GM10847 (cell line): ENCODE data around the gene HNRNPH3.

Experiments used
- POLR2A ChIP-seq: IDR thresholded peaks from 2 replicates; pipeline ENCODE4 v1.6.1; 2011; ENCODE audit not compliant: insufficient read length; ENCODE audit errors: extremely low read depth

The HNRNPH3 gene

DNA sequence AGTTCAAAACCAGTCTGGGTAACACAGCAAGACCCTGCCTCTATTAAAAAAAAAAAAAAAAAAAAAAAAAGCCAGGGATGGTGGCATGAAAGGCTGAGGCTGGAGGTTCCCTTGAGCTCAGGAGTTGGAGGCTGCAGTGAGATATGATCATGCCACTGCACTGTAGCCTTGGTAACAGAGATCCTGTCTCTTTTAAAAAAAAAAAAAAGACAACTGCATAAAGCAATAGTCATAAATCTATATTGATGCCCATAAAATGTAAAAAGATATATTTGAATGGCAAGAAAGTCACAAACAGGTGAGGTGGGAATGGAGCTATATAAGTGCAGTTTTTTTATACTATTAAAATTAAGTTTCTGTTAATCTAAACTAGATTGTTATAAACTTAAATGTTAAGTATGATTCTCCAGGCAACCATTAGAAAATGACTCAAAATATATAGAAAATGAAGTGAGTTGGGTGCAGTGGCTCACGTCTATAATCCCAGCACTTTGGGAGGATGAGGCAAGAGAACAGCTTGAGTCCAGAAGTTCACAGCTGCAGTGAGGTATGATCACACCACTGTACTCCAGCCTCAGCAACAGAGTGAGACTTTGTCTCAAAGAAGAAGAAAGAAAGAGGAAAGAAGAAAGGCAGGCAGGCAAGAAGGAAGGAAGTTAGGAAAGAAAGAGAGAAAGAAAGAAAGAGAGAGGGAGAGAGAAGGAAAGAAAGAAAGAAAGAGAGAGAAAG is 13.4 kb upstream of the HNRNPH3 start:
- TF ChIP-seq POLR2A: no peak

DNA sequence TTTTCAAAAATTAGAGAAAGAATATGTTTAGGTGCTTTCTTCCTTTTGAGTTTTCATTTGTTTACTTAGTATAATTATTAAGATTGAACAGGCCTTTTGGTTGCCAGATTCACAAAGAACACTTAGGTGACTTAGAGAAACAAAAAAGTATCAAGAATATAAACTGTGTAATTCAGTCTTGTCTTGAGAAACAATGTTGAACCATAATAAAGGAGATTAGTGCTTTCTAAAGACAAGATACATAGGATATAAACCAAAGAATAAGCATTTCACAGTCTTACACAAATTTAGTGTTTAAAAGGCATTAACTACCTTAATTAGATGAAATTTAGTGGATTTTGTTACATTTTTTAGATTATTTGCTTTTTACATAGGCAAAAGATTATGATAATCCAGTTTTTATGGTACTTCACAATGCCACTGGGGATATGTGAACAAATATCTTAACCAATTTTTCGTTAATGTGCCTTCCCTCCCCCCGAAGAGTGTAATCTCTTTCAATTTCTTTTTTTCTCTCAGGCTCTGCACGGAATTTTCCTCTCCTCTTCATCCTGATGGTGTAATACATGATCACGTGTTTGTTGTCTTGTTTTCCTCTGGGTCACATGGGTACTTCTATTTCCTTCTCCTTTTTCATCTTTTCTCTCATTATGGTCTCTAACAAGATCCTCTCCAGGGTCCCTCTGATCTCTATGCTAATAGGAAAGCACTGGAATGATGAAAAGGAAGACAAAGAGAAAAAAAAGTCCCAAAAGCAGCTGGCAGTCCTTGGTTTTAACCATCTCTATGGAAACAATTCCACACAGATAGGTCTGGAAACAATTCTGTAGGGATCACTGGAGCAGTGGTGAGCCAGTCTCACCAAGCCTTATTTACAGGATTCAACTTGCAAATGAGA is 3.7 kb upstream of the HNRNPH3 start:
- no peak for TF ChIP-seq POLR2A

DNA sequence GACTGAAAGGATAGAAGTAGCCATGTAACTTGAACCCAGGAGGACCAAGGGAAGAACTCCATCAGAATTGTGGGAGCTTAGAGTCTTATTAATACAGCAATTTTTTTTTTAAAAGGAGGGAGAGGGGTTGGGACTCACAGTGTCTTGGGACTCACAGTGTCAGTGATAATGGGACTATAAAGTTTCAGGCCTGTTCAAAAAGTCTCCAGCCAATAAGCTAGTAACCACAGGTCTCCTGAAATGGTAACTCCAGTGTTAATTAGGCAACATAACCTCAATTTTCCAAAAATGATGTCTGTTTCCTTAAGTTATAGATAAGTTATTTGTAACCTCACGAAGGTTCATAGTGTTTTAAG is 2.4 kb upstream of the HNRNPH3 start:
- TF ChIP-seq POLR2A: no peak

DNA sequence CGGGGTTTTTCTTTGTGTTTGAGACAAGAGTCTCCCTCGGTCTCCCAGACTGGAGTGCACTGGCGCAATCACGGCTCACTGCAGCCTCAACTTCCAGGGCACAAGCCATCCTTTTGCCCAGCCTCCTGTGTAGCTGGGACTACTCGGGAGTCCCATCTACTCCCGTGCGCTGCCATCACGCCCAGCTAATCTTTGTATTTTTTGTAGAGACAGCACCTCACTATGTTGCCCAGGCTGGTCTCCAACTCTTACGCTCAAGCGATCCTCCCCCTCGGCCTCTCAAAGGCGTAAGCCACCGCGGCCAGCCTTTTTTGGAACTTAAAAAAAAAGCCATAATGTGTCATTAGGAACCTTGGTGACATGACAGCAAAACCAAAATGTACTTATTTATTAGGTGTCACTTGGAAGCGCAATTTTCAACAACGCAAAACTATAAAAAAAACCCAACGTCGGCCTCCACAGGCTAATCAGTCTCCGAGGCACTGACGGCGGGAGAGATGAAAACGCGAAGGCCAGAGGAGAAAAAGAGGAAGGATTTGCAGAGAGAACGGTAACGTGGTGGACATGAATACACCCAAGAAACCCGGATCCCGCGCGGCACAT is 911 bp upstream of the HNRNPH3 start:
- no peak for TF ChIP-seq POLR2A

DNA sequence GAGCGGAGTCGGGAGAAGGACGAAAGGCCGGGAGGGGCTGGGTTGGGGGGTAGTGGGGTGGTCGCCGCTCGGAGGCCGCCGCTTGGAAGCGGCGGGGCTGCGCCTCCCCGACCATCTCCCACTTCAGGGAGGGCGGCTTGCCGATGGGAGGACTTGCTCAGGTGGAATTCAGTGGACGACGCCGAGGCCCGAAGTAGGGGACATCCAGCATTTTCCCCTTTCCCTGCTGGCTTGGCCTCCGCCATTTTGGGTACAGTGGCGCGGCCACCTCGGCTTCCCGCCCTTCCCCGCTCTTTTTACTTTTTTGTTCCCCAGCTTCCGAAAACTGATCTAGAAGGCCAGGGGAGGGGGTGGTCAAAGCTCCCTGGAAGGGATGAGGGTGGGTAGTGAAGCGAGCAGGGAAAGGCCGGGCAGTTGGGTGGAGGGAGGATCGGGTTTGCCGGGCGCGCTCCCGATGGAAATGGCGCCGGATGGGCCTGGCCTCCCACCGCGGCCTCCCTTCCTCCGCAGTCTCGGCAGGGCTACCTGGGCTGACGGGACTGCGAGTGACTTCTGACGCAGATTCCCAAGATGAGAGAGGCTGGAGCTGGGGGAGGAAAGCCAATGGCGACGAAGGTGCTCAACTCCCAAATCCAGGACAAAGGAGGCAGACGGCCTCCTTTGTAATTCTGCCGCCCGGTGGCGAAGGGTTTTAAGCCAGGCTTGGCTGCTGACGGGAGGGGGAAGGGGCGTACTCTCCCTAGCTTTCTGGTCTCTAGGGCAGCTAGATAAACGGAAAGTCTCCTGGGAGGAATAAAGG is 594 bp downstream of the HNRNPH3 start, which contains the start of gene PBLD:
PBLD (minus strand) TSS at position 670 of the 799 bp plus-strand sequence. CDS start 26,084 bp downstream, outside the sequence.
- TF ChIP-seq POLR2A: no peak

DNA sequence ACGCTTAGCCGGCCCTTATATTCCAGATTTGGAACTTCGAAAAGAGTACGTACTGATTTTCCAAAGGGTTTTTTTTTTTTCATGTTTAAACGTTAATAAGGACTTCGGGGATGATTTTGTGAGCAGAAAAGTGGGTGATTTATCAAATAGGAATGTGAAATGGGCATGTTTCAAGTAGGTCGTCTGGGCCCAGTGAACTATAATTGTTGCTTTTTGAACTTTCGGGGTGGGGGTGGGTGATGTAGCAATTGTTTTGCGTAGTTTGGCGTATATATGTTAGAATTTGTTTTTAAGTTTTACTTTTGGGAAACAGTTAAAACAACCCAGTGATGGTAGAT is 1.2 kb downstream of the HNRNPH3 start:
- TF ChIP-seq POLR2A: no peak

DNA sequence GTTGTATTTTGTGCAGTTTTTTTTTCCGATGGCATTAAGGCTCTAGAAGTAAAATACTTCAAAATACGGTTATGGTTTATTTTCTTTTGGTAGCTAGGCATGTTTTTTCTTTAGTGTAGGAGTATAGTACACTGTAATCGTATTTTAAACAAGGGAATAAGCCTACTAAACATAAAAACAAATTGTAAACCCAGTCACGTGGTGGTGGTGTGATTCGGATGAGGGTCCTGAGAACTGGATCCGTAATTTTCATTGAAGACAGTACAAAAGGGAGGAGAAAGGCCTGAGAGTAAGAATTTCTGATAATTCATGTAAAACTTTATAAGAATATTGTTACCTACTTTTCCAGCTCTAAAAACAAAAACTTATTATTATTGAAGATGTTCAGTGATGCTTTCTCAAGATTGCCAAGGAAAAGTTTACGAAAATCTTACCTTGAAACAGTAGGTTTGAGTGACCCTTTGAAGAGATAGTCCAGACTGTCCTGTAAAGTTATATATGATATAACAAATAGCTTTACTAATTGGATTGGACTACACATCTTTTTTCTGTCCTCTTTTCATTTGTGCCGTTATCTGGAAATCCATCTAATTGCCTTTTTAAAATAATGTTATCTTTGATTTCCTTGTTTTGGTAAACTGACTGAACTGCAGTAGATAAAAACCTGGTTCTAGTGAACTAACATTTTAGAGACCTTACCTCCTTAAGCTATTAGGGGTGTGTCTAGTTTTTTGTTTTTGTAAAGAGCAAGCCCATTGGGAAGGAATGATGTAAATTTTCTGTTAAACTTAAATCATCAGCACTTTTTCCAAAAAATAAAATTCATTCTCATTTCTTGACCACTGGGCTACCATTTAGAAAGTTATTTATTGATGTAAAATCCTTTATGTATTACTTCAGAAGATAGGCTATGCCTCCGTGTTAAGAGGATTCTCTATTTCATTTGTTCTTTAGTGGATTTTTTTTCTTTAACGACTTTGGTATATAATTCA is 1.9 kb downstream of the HNRNPH3 start:
- no peak for TF ChIP-seq POLR2A

DNA sequence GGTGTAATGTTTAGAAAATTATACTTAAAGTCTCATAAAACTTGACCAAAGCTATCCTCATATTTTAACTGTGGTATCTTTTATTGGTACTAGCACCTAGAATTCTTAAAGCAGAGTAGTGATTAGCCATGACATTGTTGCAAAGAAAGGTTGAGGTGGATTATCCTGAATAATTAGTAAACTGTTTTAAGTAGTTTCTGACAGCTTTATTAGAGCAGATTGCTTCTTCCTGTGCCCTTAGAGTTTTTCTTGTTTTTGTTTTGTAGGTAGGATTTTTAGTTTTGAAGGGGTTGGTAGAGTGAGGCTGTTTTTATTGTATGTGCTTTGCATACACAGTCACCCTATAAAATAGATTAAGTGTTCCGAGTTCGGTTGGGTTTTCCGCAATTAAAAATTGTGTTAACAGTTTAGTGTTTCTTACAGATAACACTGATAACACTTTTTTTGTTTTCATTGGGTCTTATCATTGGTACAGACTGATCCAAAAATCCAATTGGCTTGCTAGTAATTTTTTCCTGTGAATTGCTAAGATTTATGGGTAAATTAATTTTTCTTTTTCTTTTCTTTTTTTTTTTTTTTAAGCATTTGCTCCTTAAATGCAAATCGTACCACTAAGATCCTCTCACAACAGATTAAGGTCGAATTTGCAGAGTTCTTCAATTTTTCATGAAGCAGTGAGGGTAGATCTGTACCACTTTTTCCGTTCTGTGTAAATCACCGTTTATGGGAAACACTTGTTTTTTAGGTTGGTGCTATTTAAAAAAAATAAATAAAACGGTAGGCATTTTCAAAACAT is 3.0 kb downstream of the HNRNPH3 start:
- no peak for TF ChIP-seq POLR2A

DNA sequence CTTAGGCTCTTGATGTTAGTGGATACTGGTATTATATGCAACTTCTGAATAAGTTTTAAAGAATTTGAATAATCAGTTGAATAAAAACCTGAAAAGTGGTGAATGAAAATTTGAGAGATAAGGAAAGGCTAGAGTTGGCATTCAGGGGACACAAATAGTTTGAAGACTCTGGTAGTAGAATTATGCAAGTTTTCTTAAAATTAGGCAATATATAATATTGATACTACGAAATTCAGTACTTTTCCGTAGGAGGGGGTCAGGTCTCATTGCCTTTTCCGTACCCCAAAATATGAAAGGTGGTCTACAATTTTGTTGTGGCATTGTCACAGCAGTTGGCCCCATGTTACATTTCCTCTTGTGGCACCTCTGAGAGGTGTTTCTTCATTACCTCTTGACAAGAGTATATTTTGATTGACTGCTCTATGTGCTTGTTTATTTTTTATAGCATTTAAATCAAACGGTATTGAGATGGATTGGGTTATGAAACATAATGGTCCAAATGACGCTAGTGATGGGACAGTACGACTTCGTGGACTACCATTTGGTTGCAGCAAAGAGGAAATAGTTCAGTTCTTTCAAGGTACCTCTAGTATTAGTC is 5.0 kb downstream of the HNRNPH3 start:
- TF ChIP-seq POLR2A: no peak

DNA sequence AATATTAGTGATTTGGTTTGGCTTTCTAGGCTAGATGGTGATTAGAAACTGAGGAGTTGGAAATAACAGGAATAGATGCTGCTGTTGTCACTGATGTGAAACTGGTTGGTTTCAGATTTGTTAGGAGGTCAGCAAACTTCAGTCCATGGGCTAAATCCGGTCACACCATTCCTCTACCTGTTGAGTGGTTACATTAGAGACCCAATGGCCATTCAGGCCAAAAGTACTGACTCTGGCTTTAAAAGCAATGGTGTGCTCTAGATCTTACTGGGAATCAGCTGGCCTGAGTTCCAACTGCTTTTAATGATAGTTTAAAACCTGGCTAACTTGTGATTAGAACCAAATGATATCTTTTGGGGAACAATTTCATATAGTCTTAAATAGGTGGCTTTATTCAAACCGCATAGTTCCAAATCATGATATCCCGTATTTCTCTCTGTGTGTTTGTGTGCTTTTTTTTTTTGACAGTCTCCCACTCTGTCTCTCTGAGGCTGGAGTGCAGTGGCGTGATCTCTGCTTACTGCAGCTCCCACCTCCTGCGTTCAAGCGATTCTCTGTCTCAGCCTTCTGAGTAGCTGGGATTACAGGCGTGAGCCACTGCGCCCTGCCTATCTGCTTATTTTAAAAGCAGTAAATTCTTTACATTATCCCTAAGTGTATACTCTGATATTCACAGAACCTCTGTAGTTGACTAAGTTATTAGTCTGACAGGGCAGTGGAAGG is 8.7 kb downstream of the HNRNPH3 start:
- no peak for TF ChIP-seq POLR2A

DNA sequence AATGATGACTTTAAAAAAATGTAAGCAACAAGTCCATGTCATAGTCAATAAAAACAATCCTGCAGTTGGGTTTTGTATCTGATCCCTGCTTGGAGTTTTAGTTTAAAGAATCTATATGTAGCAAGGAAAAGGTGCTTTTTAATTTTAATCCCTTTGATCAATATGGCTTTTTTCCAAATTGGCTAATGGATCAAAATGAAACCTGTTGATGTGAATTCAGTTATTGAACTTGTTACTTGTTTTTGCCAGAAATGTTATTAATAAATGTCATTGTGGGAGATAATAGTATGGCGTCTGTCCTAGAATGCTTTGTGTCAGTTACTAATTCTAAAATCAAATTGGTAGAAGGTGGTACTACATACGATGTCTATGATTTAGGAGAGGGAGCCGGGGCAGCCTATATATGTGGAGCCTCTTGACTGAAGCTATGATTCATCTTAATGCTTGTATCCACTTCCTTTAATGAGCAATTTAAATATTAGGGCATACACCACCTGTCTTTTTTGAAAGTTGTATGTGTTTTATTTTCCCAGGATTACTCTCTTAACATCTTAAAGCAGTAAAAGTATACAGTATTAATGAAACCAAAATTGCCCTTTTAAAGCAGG is 11.1 kb downstream of the HNRNPH3 start:
- TF ChIP-seq POLR2A: no peak

DNA sequence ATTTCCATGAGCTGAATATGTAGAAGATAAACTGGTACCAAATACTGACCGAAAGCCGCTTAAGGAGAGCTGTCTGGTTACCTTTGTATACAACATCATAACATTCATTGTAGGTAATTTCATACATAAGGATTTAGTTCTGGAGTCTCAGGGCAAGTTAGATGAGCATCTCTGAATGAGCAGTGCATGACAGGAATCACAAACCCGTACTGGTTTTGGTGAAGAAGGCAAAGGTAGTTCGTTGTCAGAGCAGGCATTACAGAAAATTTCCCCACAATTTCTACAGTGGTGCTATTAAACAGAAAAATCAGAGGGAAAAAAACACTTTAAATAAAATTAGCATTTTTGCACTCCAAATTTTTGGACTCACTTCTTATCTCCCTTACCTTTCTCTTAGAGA is 13.8 kb downstream of the HNRNPH3 start:
- no peak for TF ChIP-seq POLR2A
